NT2/D1 (cell line): ENCODE data around the gene TEX2.
"Not testable (repeated sequence)": the region's sequence is repeated elsewhere in the genome, so short reads cannot be mapped to it uniquely, and the experiment has no call there.

Experiments used
- DNase-seq: peaks from one replicate; pipeline ENCODE4 v3.0.0-alpha.2; 2011; ENCODE audit warnings: low read depth, low spot score
- H3K27me3 ChIP-seq: 2 replicates; pipeline ENCODE4 v1.6.0; 2011; ENCODE audit warnings: mild to moderate bottlenecking; ENCODE audit not compliant: insufficient read length, insufficient read depth
- H3K36me3 ChIP-seq: 2 replicates; pipeline ENCODE4 v1.6.1; 2011; ENCODE audit warnings: mild to moderate bottlenecking, low read length, mixed read lengths; ENCODE audit not compliant: insufficient read depth, insufficient read length
- H3K4me1 ChIP-seq: 2 replicates; pipeline ENCODE4 v1.5.1; 2011; ENCODE audit not compliant: insufficient read depth, insufficient read length
- H3K4me3 ChIP-seq: 2 replicates; pipeline ENCODE4 v1.5.1; 2011; ENCODE audit warnings: low read depth; ENCODE audit not compliant: insufficient read length
- H3K9ac ChIP-seq: 2 replicates; pipeline ENCODE4 v1.6.0; 2011; ENCODE audit warnings: low read depth; ENCODE audit not compliant: insufficient read length
- H3K9me3 ChIP-seq: 2 replicates; pipeline ENCODE4 v1.5.1; 2011; ENCODE audit warnings: mild to moderate bottlenecking, low read length; ENCODE audit not compliant: insufficient read depth
- SUZ12 ChIP-seq: IDR thresholded peaks from 2 replicates; pipeline ENCODE4 v1.6.1; 2011; ENCODE audit not compliant: insufficient read length, insufficient read depth; ENCODE audit errors: extremely low read depth
- YY1 ChIP-seq: IDR thresholded peaks from 2 replicates; pipeline ENCODE4 v1.6.1; 2011; ENCODE audit not compliant: insufficient read length, insufficient read depth
- ZNF274 ChIP-seq: IDR thresholded peaks from 2 replicates; pipeline ENCODE4 v1.6.1; 2011; ENCODE audit warnings: mild to moderate bottlenecking, low read depth, low read length

TEX2 gene

DNA sequence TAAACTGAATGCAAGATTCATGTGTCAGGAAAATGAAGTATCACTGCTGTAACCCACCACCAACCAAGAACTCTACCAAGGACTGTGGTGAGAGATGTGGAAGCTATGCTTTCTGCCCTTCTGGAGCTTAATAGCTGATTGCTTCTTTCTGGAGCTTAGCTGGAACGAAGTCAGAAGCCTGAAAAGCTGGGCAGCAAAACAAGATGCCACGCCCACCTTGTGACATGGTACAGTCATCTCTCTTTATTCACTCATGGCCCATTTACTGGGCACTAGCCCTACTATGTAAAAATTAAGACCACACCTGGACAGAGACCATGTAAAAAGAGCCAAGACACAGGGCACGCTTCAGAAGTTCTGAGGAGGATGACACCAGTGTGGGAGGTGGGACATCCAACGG lies 48.1 kb downstream of the TEX2 start:
- H3K4me1 ChIP-seq = peaks cover 7% of the 10 kb centered on the region
- DNase-seq = no peak
- no peaks in the 10 kb centered on the region for H3K27me3 ChIP-seq
- no peak overlapping the region for H3K9ac ChIP-seq
- TF ChIP-seq YY1 = no peak
- TF ChIP-seq ZNF274 = no peak
- TF ChIP-seq SUZ12 = no peak
- no peak overlapping the region for H3K4me3 ChIP-seq
- H3K36me3 ChIP-seq = peaks cover 22% of the 10 kb centered on the region
- H3K9me3 ChIP-seq = no peaks in the 10 kb centered on the region

DNA sequence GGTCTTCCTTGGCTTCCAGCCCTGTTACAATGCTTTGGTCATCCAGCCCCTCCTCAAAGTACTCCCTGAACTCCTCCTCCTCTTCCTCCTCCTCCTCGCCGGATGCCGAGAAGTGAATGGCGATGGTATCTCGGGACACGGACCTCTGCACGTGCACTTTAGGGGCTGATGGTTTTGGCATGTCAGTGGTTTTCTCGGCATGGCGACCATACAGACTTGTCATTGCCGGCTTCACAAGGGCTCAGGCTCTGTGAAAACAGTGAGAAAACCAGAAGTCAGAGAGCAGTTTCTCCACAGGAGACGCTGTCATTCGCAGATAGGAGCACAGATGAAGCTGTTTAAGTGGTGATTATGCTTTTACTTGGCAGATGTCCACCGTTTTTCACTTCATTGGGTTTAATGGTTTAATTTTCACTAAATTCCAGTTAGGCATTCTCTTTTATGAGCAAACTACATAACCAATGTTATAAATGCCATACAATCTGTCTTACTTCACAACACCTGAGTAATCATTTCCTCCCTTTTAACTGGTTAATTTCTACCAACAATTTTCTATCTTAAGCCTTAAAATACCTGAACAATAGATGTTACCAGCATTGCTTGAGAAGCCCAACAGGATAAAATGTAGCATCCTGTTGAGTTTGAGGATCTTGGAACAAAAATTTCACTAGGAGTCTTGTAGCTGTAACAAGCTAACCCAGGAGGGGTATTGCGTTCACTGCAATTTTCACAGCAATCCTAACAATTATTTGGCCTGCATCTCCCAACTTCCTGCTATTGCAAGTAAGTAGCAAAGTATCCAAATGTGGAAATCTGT lies 48.9 kb downstream of the TEX2 start:
- H3K4me1 ChIP-seq = peaks cover 7% of the 10 kb centered on the region
- H3K9me3 ChIP-seq = no peaks in the 10 kb centered on the region
- H3K36me3 ChIP-seq = peaks cover 22% of the 10 kb centered on the region
- no peak overlapping the region for H3K4me3 ChIP-seq
- no peak overlapping the region for H3K9ac ChIP-seq
- H3K27me3 ChIP-seq = no peaks in the 10 kb centered on the region
- TF ChIP-seq YY1 (no peak), ZNF274 (no peak), SUZ12 (no peak)
- DNase-seq = no peak

- no peak overlapping the region for H3K9ac ChIP-seq
- TF ChIP-seq ZNF274 = no peak
- no peak for TF ChIP-seq YY1
- TF ChIP-seq SUZ12 = no peak
- no peak overlapping the region for H3K4me3 ChIP-seq
- DNase-seq = no peak
- H3K4me1 ChIP-seq = peaks cover 5% of the 10 kb centered on the region
- H3K36me3 ChIP-seq = peaks cover 29% of the 10 kb centered on the region
- H3K9me3 ChIP-seq = no peaks in the 10 kb centered on the region
- H3K27me3 ChIP-seq = no peaks in the 10 kb centered on the region
Measured at GRCh38 chr17:64212122-64212521, 50.9 kb downstream of the TEX2 start.

DNA sequence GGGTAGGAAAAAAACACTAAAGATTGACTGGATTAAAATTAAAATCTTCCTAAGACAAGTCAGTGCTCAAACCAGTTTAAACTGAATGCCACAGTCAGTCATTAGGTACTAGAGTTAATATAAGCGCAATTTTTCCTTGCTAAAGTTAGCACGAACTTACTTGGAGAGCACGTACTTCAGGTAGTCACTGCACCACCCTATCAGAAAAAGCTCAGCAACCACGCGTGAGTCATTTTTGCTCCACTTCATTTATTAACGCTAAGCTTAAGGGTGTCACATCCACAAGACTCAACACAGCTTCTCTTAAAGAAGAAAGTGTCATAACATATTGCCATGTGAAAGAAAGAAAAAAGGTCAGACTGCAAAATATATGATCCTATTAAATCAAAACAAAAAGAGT lies 53.1 kb downstream of the TEX2 start:
- no peak for DNase-seq
- H3K9me3 ChIP-seq = no peaks in the 10 kb centered on the region
- TF ChIP-seq ZNF274 = no peak
- no peak for TF ChIP-seq YY1

GRCh38 chr17:64209356-64209941 lies 53.6 kb downstream of the TEX2 start:
- Histone ChIP-seq H3K9ac (no peak overlapping the region), H3K27me3 (no peaks in the 10 kb centered on the region)

More for the DNA sequence above, 53.1 kb downstream of the TEX2 start:
- H3K36me3 ChIP-seq = peaks cover 29% of the 10 kb centered on the region
- no peak overlapping the region for H3K9ac ChIP-seq
- no peak overlapping the region for H3K4me3 ChIP-seq
- no peaks in the 10 kb centered on the region for H3K27me3 ChIP-seq
- H3K4me1 ChIP-seq = no peaks in the 10 kb centered on the region

DNA sequence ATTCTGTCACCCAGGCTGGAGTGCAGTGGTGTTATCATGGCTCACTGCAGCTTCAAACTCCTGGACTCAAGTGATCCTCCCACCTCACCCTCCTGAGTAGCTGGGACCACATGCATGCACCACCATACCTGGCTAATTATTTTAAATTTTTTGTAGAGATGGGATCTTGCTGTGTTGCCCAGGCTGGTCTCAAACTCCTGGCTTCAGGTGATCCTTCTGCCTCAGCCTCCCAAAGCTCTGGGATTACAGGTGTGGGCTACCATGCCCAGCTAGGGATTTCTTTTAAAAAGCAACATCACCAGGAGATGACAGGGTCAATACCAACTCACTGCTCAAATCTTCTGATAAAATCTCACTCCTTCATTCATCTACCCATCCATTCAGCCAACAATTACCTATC lies 54.4 kb downstream of the TEX2 start:
- not testable (repeated sequence) for H3K4me3 ChIP-seq, DNase-seq, H3K9me3 ChIP-seq, H3K27me3 ChIP-seq, H3K9ac ChIP-seq, H3K4me1 ChIP-seq
- peaks cover 23% of the 10 kb centered on the region for H3K36me3 ChIP-seq

More at GRCh38 chr17:64209356-64209941, 53.6 kb downstream of the TEX2 start:
- H3K36me3 ChIP-seq = peaks cover 29% of the 10 kb centered on the region
- no peak for TF ChIP-seq ZNF274
- no peak for TF ChIP-seq YY1
- TF ChIP-seq SUZ12 = no peak
- no peak overlapping the region for H3K4me3 ChIP-seq
- no peaks in the 10 kb centered on the region for H3K9me3 ChIP-seq
- H3K4me1 ChIP-seq = no peaks in the 10 kb centered on the region
- DNase-seq = no peak

GRCh38 chr17:64205804-64206203 lies 57.3 kb downstream of the TEX2 start:
- H3K4me1 ChIP-seq = peaks cover 13% of the 10 kb centered on the region
- DNase-seq = no peak
- TF ChIP-seq ZNF274 (no peak), YY1 (no peak), SUZ12 (no peak)
- H3K9me3 ChIP-seq = no peaks in the 10 kb centered on the region
- H3K27me3 ChIP-seq = no peaks in the 10 kb centered on the region
- peaks cover 7% of the 10 kb centered on the region for H3K36me3 ChIP-seq
- no peak overlapping the region for H3K9ac ChIP-seq
- H3K4me3 ChIP-seq = no peak overlapping the region
